Cardiac fibroblast (primary cell): ENCODE measurements around the gene UTP3.
"Not testable (repeated sequence)": the region's sequence is repeated elsewhere in the genome, so short reads cannot be mapped to it uniquely, and the experiment has no call there.

ENCODE experiments used
- DNase-seq, 2 donors: peaks; one replicate each; pipeline versions ENCODE4 v3.0.0 to v3.0.0-alpha.2; 2010; ENCODE audit warnings: low read depth in 2 of 2
- H3K4me3 ChIP-seq, 2 donors: replicated peaks in 1 of 2; 1 replicate in 1 of 2; 2 replicates in 1 of 2; pipeline ENCODE4 v1.5.1; 2011; ENCODE audit warnings: low read depth in 2 of 2, low read length in 2 of 2, mild to moderate bottlenecking in 2 of 2, moderate library complexity in 1 of 2
- TF ChIP-seq, protein P1 (sequence below): IDR thresholded peaks from one replicate; pipeline ENCODE4 v1.5.1; 2011; ENCODE audit warnings: low read depth, mild to moderate bottlenecking, low read length, inconsistent platforms

The UTP3 gene

GRCh38 chr4:70734168-70734954, 46.0 kb downstream of the UTP3 start:
- peak; percentile 61 to 62 for DNase-seq
- H3K4me3 ChIP-seq = peak overlapping the region; percentile 27 to 31
- TF ChIP-seq, protein P1, sequence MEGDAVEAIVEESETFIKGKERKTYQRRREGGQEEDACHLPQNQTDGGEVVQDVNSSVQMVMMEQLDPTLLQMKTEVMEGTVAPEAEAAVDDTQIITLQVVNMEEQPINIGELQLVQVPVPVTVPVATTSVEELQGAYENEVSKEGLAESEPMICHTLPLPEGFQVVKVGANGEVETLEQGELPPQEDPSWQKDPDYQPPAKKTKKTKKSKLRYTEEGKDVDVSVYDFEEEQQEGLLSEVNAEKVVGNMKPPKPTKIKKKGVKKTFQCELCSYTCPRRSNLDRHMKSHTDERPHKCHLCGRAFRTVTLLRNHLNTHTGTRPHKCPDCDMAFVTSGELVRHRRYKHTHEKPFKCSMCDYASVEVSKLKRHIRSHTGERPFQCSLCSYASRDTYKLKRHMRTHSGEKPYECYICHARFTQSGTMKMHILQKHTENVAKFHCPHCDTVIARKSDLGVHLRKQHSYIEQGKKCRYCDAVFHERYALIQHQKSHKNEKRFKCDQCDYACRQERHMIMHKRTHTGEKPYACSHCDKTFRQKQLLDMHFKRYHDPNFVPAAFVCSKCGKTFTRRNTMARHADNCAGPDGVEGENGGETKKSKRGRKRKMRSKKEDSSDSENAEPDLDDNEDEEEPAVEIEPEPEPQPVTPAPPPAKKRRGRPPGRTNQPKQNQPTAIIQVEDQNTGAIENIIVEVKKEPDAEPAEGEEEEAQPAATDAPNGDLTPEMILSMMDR = no peak

DNA sequence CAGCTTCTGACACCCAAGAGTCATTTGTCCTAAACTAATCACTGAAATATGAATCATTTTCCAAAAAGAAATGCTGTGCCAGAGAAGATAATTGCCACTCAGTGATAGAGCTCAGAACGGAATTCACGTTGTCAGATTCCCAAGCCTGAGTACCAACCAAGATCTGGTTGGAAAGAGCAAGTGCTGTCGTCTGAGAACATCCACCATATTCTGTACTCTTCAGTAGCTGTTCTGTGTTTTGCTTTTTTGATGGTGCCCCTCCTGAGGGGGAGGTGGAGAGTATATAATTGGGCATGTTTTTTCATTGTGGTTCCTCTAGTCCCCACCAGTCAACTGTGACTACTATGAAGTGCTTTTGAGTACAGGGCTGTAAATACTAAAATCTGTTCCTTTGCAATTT, 46.6 kb downstream of the UTP3 start:
- TF ChIP-seq, protein P1 = no peak

GRCh38 chr4:70735915-70736314, 47.6 kb downstream of the UTP3 start:
- peak; percentile 76 to 80 for DNase-seq
- TF ChIP-seq, protein P1 = peak; percentile 9

More for the DNA sequence above, 46.6 kb downstream of the UTP3 start:
- H3K4me3 ChIP-seq = peak overlapping the region; percentile 27 to 31
- no peak for DNase-seq

DNA sequence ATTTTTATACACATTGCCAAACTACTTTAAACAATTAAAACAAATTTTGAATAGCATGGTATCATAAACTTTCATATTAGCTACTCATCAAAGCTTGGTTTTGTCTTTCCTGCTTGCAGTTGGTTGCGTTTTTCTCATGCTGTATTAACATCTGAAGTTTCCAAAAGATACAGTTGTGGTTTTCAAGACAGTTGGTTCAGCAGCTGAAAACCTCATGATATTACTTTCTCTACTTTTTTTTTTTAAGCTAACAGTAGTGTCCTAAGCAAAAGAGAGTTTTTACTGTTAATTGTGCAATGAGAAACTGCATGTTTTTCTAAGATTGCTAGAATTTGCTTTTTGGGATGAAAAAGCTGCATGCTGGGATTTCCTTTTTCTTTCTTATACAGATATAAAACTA, 48.7 kb downstream of the UTP3 start:
- no peak for DNase-seq
- H3K4me3 ChIP-seq = no peak overlapping the region
- TF ChIP-seq, protein P1 = no peak

More at GRCh38 chr4:70735915-70736314, 47.6 kb downstream of the UTP3 start:
- H3K4me3 ChIP-seq = not testable (repeated sequence)

DNA sequence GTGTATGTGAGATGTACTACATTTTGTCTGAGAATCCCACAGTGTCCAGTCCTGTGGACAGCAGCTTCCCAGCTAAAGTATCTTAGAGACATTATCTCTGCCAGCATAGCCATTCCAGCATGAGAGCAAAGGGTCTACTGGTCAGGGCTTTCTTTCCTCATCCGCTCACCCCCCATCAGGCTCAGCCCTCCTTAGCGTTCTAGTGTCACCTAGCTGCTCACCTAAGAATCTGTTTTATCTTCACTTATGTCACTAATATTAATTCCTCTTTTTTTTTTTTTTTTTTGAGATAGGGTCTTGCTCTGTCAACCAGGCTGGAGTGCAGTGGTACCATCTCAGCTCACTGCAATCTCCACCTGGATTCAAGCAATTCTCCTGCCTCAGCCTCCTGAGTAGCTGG, 49.1 kb downstream of the UTP3 start:
- H3K4me3 ChIP-seq = no peak overlapping the region

GRCh38 chr4:70739496-70740337, 51.4 kb downstream of the UTP3 start:
- TF ChIP-seq, protein P1 = no peak
- H3K4me3 ChIP-seq = no peak overlapping the region
- DNase-seq = no peak

More for the DNA sequence above, 49.1 kb downstream of the UTP3 start:
- TF ChIP-seq, protein P1 = no peak
- no peak for DNase-seq
